Ectodermal cell (in vitro differentiated cells): ENCODE results near the gene TTLL11.
"Not testable (repeated sequence)": the region's sequence is repeated elsewhere in the genome, so short reads cannot be mapped to it uniquely, and the experiment has no call there.

Experiments used
- H3K27ac ChIP-seq: 2 replicates; pipeline ENCODE4 v1.7.0; 2013; ENCODE audit warnings: mild to moderate bottlenecking, low read depth, low read length; ENCODE audit not compliant: insufficient read depth, poor library complexity, severe bottlenecking
- H3K27me3 ChIP-seq: 2 replicates; pipeline ENCODE4 v1.7.0; 2013; ENCODE audit warnings: mild to moderate bottlenecking, low read length; ENCODE audit not compliant: insufficient read depth, control insufficient read depth, poor library complexity, severe bottlenecking
- H3K36me3 ChIP-seq: one replicate; pipeline ENCODE4 v1.7.0; 2013; ENCODE audit warnings: low read length; ENCODE audit not compliant: control insufficient read depth, insufficient read depth
- H3K4me1 ChIP-seq: one replicate; pipeline ENCODE4 v1.7.0; 2013; ENCODE audit warnings: low read length; ENCODE audit not compliant: control insufficient read depth, insufficient read depth
- H3K4me3 ChIP-seq: 2 replicates; pipeline ENCODE4 v1.7.0; 2013; ENCODE audit warnings: low read depth, low read length, control low read depth; ENCODE audit not compliant: insufficient read depth
- H3K9me3 ChIP-seq: 2 replicates; pipeline ENCODE4 v1.7.0; 2013; ENCODE audit warnings: mild to moderate bottlenecking, low read length, moderate library complexity; ENCODE audit not compliant: control insufficient read depth
- WGBS, 2 experiments: methylation state at CpG; one replicate each; pipeline ENCODE4 v1.1.7; 2013; ENCODE audit warnings: missing lambda C conversion rate in 2 of 2; 5-methylcytosine and 5-hydroxymethylcytosine counted together

Gene TTLL11

DNA sequence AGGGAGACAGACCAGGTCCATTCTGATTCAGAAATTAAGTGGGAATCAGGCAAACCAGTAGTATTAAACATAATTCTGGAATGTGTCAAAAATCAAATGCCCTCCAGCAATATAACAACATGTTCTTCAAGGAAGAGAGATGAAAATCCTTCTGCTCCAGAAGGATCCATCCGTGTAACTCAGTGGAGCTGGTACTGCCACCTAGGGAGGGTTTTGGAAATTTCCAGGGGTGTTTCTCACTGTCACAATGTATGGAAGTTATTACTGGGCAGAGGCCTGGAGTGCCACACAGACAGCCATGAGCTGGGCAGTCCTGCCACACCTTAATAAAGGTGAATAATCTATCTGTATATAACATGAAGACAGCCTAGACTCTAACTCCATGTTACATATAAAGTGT lies 87.5 kb downstream of the TTLL11 start:
- WGBS, 2 experiments: 28 to 29% methylated on average over 1 of the region's 1 CpG

GRCh38 chr9:122004589-122004988 lies 88.5 kb downstream of the TTLL11 start:
- H3K9me3 ChIP-seq: no peaks in the 10 kb centered on the region
- H3K36me3 ChIP-seq: no peaks in the 10 kb centered on the region
- 88 to 94% methylated on average over 6 of the region's 6 CpGs for WGBS, 2 experiments
- H3K27ac ChIP-seq: no peak overlapping the region
- H3K27me3 ChIP-seq: peaks cover 36% of the 10 kb centered on the region
- H3K4me3 ChIP-seq: no peak overlapping the region
- no peaks in the 10 kb centered on the region for H3K4me1 ChIP-seq

More for the DNA sequence above, 87.5 kb downstream of the TTLL11 start:
- no peaks in the 10 kb centered on the region for H3K4me1 ChIP-seq
- H3K4me3 ChIP-seq: no peak overlapping the region
- no peaks in the 10 kb centered on the region for H3K9me3 ChIP-seq
- H3K27me3 ChIP-seq: peaks cover 29% of the 10 kb centered on the region
- H3K27ac ChIP-seq: no peak overlapping the region
- no peaks in the 10 kb centered on the region for H3K36me3 ChIP-seq

GRCh38 chr9:122001491-122002201 lies 91.5 kb downstream of the TTLL11 start:
- Histone ChIP-seq H3K9me3 (no peaks in the 10 kb centered on the region), H3K4me3 (no peak overlapping the region), H3K4me1 (no peaks in the 10 kb centered on the region), H3K27me3 (peaks cover 51% of the 10 kb centered on the region), H3K36me3 (no peaks in the 10 kb centered on the region), H3K27ac (no peak overlapping the region)
- WGBS, 2 experiments: 42 to 44% methylated on average over 9 of the region's 9 CpGs

DNA sequence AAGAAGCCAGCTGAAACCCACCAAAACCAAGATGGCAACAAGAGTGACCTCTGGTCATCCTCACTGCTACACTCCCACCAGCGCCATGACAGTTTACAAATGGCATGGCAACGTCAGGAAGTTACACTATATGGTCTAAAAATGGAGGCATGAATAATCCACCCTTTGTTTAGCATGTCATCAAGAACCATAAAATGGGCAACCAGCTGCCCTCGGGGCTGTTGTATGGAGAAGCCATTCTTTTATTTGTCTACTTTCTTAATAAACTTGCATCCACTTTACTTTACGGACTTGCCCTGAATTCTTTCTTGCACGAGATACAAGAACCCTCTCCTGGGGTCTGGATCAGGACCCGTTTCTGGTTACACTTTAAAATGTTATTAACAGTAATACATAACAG lies 92.6 kb downstream of the TTLL11 start:
- WGBS, 2 experiments: 90 to 94% methylated on average over 6 of the region's 6 CpGs
- not testable (repeated sequence) for H3K9me3 ChIP-seq, H3K4me1 ChIP-seq, H3K36me3 ChIP-seq, H3K27ac ChIP-seq, H3K4me3 ChIP-seq
- H3K27me3 ChIP-seq: peaks cover 51% of the 10 kb centered on the region

DNA sequence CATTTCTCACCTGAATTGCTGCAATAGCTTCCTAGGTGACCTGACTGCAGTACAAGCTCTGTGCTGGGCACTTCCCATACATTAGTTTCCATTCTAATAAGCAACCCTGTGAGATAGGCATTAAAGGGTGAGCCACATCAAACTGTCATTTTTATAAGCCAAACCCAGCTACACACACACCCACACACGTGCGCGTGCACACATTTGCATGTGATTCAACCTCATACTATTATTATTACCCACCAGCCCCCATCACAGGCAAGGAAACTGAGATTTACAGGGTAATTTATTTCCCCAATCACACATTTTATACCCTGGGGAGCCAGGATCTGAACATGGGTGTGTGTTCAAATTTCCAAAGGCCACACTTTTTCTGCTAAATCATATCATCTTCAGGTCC lies 93.6 kb downstream of the TTLL11 start:
- H3K27me3 ChIP-seq: peaks cover 48% of the 10 kb centered on the region
- H3K4me1 ChIP-seq: no peaks in the 10 kb centered on the region
- no peaks in the 10 kb centered on the region for H3K9me3 ChIP-seq
- H3K4me3 ChIP-seq: no peak overlapping the region
- no peaks in the 10 kb centered on the region for H3K36me3 ChIP-seq
- no peak overlapping the region for H3K27ac ChIP-seq
- WGBS, 2 experiments: 94 to 96% methylated on average over 3 of the region's 3 CpGs

- 93 to 95% methylated on average over 7 of the region's 7 CpGs for whole genome bisulfite sequencing, 2 experiments
- Histone ChIP-seq H3K36me3 (no peaks in the 10 kb centered on the region), H3K27me3 (peaks cover 48% of the 10 kb centered on the region), H3K27ac (no peak overlapping the region), H3K9me3 (no peaks in the 10 kb centered on the region), H3K4me1 (no peaks in the 10 kb centered on the region), H3K4me3 (no peak overlapping the region)
These were observed 94.5 kb downstream of the TTLL11 start for GRCh38 chr9:121998513-121999049.

- Histone ChIP-seq H3K4me1 (no peaks in the 10 kb centered on the region), H3K36me3 (no peaks in the 10 kb centered on the region), H3K9me3 (no peaks in the 10 kb centered on the region), H3K27me3 (peaks cover 43% of the 10 kb centered on the region), H3K4me3 (no peak overlapping the region), H3K27ac (no peak overlapping the region)
- WGBS, 2 experiments: 82 to 84% methylated on average over 7 of the region's 7 CpGs
These were observed 95.3 kb downstream of the TTLL11 start for GRCh38 chr9:121997791-121998190.

DNA sequence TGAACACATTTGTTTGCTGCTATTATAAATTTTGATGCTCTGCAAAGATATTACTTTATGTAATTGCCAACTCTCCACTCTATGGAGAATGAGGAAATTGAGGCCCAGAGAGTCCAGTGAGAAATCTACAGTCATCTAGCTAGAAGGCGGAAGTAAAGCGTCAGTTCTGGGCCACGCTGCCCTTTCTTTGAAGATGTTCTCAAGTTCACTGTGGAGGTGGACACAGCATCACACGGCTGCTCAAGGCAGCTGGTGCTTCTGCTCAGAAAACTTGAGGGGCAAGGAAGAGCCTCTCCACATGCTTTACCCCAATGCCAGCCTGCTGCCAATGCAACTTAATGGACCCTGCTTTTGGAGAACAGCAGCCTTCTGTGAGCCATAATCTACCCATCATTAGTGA lies 96.3 kb downstream of the TTLL11 start:
- no peaks in the 10 kb centered on the region for H3K36me3 ChIP-seq
- 94 to 95% methylated on average over 4 of the region's 4 CpGs for WGBS, 2 experiments
- H3K27me3 ChIP-seq: peaks cover 40% of the 10 kb centered on the region
- no peak overlapping the region for H3K27ac ChIP-seq
- H3K9me3 ChIP-seq: no peaks in the 10 kb centered on the region
- H3K4me3 ChIP-seq: no peak overlapping the region
- no peaks in the 10 kb centered on the region for H3K4me1 ChIP-seq

DNA sequence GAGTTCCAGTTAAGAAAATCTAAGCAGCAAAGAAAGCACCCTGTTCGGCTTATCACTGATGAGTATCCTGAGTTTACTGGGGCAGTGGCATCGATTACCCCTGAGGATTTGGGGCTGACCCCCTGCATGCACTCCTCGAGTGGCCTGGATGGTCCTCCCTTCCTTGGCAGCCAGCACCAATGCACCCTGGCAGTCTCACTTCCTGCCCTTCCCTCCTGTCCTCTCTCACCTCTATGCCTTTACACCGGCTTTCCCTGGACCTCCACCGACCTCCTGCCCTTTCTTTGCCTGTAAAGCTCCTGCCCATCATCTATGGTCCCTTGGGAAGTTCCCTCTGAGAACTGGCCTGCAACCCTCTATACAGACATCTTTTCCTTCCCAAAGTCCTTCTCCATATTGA lies 97.1 kb downstream of the TTLL11 start:
- WGBS, 2 experiments: 86 to 90% methylated on average over 5 of the region's 5 CpGs
- Histone ChIP-seq H3K4me3 (no peak overlapping the region), H3K9me3 (no peaks in the 10 kb centered on the region), H3K27ac (no peak overlapping the region), H3K36me3 (no peaks in the 10 kb centered on the region), H3K4me1 (no peaks in the 10 kb centered on the region), H3K27me3 (peaks cover 35% of the 10 kb centered on the region)

GRCh38 chr9:121992571-121993212 lies 100.4 kb downstream of the TTLL11 start:
- no peaks in the 10 kb centered on the region for H3K4me1 ChIP-seq
- no peak overlapping the region for H3K27ac ChIP-seq
- WGBS, 2 experiments: 7 to 10% methylated on average over 8 of the region's 8 CpGs
- H3K36me3 ChIP-seq: no peaks in the 10 kb centered on the region
- H3K9me3 ChIP-seq: no peaks in the 10 kb centered on the region
- H3K27me3 ChIP-seq: peaks cover 17% of the 10 kb centered on the region
- H3K4me3 ChIP-seq: no peak overlapping the region
